Measurements from ENCODE around the gene LRIG1.

GRCh38 chr3:66413151-66413751 lies 87.6 kb downstream of the LRIG1 start:
- TF ChIP-seq, protein P1, sequence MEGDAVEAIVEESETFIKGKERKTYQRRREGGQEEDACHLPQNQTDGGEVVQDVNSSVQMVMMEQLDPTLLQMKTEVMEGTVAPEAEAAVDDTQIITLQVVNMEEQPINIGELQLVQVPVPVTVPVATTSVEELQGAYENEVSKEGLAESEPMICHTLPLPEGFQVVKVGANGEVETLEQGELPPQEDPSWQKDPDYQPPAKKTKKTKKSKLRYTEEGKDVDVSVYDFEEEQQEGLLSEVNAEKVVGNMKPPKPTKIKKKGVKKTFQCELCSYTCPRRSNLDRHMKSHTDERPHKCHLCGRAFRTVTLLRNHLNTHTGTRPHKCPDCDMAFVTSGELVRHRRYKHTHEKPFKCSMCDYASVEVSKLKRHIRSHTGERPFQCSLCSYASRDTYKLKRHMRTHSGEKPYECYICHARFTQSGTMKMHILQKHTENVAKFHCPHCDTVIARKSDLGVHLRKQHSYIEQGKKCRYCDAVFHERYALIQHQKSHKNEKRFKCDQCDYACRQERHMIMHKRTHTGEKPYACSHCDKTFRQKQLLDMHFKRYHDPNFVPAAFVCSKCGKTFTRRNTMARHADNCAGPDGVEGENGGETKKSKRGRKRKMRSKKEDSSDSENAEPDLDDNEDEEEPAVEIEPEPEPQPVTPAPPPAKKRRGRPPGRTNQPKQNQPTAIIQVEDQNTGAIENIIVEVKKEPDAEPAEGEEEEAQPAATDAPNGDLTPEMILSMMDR (IDR thresholded peaks at IDR 0.05), result no peak
- TF ChIP-seq POLR2A (IDR thresholded peaks at IDR 0.05), result no peak
